ENCODE results near the gene SCARB1.
A peak's percentile ranks its signal among the peaks of the same experiment; 100 is the strongest.

Gene SCARB1

DNA sequence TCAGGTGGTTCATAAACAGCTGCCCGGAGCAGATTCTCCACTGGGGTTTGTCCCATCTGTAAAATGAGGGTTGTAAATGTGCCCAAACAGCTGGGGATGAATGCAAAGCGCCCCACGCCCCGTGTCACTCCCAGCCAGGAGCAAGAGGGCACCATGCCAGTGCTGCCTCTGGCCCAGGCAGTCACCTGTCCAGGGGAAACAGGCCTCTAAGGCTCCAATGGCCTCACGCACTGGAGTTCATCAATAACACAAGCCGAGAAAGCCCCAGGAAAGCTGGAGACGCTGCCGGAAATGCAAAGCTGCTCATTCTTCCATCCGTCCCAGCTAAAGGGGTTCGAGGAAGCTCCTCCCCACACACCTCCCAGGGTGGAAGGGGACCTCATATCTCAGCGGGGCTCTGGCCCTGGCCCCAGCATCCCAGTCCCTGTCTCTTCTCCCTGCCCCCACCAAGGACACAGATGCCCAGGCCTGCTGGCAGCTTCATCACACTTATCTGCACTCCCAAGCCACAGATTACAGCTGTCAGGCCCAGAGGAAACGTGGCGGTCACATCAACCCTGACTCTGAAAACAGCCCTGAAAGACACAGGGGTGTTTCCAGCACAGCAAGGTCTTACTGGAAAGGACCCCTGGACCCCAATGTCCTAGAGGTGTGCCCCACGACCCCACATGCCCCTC, 21.5 kb downstream of the SCARB1 start:
- no peak for DNase-seq (ENCODE audit: low spot score)

DNA sequence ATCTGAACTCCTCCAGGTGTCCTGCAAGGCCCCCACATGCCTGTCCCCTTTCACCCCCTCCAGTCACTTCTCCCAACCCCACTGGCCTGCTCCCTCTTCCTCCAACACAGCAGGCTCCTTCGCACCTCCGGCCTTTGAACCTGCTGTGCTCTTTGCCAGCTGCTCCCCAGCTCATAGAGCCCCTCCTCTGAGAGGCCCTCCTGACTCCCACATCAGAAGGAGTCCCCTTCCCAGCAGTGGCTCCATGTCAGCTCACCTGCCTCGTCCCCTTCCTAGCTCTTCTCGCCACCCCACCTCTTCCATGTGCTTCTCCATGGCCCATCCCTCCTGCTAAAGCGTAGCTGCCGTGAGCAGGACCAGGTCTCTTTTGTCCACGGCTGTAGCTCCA, 22.1 kb downstream of the SCARB1 start:
- no peak for DNase-seq (ENCODE audit: low spot score)

DNA sequence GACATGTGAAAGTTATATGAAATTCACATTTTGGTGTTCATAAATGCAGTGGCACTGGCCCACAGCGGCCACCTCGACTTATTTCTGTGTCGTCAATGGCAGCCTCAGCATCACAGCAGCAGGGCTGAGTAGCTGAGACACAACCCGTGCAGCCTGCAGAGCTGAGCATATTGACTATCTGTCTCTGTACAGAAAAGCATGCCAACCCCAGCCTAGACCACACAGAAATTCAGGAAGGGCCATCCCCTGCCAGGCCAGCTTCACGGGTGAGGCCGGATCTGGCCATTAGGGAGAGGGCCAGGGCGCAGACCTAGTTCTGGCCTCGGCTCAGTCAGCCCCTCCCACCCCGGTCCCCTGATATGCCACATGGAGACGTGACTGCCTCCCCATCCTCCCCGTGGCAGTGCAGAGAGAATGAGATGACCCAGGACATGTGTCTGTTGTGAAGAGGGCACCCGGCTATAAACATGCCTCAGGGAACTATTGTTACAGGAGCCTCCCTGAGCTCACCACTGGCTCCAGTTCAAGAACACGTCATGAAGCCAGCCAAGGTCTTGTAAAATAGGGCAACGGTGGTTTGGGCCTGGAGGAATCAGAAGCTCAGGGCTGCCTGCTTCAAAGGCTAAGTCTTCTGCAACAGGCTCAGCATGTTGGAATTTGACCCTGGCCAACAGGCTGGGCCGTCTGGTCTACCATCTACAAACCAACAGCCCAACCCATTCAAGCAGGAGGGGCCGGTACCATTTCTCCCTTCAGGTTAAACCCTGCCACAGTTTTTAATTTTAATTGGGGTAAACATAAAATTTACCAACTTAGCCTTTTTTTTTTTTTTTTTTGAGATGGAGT, 25.5 kb downstream of the SCARB1 start:
- peak; percentile 90 for DNase-seq (ENCODE audit: low spot score)

DNA sequence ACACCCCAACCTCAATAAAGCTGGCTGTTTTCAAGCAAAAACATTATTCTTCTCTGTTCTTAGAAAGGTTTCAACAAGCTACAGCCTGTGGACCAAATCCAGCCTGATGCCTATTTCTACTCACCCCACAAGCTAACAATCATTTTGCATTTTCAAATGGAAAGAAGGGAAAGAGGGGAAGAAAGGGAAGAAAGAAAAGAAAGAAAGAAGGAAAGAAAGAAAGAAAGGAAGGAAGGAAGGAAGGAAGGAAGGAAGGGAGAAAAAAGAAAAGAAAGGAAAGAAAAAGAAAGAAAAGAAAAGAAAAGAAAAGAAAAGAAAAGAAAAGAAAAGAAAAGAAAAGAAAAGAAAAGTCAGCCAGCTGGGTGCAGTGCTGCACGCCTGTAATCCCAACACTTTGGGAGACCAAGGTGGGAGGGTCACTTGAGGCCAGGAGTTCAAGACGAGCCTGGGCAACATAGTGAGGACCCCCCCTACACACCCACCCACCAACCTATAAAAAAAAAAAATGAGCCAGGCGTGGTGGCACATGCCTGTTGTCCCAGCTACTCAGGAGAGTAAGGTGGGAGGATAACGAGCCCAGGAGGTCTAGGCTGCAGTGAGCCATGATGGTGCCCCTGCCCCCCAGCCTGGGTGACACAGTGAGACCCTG, 26.3 kb downstream of the SCARB1 start:
- DNase-seq (ENCODE audit: low spot score): no peak

DNA sequence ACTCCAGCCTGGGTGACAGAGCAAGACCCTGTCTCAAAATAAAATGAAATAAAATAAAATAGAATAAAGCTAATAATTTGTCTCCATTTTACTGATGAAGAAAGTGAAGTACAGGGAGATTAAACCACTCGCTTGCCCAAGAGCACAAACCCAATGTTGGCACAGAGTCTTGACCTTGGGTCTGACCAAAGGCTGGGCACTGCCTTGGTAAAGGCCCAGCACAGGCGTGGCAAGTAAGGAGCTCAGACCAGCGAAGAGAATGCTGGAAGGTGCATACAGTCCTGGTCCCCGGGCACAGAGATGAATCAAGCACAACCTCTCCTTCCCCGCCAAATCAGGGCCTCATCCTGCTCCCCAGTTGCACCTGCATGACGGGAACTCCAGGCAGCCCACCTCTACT, 26.9 kb downstream of the SCARB1 start:
- DNase-seq (ENCODE audit: low spot score): no peak

DNA sequence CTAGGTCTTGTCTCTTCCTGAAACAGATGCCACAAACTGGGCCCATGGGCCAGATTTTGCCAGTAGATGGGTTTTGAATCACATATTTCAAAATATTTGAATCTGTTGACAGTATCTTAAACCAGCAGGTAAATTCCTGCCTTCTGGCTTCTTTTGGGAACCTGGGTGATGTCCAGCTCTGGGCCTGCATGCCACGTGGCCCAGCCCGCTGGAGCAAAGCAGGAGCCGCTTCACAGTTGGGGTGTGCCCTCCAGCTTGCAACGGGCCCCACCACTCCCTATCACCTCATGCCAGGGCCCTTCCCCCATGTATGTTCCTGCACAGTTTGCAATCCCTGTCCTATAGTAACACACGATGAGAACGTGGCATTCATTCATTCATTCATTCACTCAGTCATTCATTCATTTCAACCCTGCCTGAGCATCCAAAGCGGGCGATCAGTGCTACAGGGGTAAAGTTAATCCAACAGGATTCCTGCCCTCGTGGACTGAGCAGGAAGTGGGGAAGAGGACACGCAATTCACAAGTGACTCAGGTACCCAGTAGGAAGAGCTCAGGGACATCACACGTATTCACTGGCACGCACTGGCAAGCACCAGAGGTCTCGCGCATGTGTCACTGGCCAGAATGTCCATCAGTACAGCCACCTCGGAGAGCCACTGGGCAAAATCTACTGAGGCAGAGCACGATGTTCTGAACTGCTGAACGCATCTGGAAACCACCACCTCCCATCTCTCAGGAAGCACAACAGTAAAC, 27.8 kb downstream of the SCARB1 start:
- DNase-seq (ENCODE audit: low spot score): no peak

DNA sequence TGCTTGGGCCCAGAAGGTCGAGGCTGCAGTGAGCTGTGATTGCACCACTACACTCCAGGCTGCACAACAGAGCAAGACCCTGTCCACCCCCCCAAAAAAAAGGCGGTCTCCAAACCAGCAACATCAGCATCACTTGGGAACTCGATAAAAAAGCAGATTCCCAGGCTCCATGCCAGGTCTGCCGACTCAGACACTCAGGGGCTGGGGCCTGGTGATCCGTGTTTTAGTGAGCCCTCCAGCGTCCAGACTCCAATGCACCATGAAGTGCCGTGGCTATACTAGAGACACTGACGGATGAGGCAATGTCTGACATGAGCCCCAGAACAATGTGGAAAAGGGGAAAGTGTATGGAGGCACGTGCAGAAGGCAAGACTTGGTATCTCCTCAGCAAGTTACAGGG, 28.8 kb downstream of the SCARB1 start:
- DNase-seq (ENCODE audit: low spot score): no peak

DNA sequence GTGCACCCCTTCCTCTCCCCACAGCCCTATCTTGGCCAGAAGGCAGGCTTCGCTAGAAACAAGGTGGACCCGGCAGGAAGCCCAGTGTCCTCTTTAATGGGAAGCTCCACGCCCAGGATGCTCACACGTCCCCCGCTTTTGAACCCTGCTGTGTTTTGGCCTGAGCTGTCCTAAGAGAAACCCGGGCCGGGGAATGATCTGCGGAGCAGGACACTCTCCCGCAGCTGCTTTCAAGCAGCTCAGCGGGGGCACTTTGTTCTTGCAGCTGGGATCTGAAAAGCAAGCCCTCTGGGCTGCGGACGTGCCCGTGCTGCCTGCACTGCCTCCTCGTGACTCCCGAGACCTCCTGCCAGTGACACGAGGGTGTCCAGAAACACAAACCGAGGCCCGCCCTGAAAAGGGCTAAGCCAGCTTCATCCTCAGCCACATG, 30.0 kb downstream of the SCARB1 start:
- peak; percentile 55 for DNase-seq (ENCODE audit: low spot score)

DNA sequence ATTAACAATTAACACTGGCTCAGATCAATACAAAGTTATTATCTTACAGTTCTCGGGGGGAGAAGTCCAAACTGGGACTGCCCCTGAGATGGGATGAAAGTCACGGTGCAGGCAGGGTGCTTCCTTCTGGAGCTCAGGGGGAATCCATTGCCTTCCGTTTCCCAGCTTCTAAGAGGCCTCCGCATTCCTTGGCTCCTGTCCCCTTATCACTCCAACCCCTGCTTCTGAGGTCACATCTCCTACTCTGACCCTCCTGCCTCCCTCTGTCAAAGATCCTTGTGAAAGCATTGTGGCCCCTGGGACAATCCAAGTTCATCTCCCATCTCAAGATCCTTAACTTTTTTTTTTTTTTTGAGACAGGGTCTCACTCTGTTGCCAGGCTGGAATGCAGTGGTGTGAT, 30.8 kb downstream of the SCARB1 start:
- DNase-seq (ENCODE audit: low spot score): no peak

DNA sequence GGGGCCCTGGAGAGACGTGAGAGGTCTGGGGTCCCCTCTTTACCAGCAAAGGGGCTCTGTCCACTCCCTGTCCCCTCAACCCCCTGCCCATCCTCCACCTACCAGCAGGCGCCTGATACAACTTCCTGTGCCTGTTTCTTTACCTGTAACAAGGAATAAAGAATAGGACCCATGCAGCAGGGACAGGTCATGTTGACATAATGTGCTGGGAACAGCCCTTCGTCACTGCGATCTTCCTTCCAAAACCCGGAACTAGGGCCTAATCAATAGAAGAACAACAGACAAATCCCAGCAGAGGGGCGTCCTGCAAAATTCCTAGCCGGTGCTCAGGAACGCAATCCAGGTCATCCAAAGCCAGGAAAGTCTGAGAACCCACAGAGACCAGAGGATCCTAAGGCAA, 32.1 kb downstream of the SCARB1 start:
- DNase-seq (ENCODE audit: low spot score): no peak

DNA sequence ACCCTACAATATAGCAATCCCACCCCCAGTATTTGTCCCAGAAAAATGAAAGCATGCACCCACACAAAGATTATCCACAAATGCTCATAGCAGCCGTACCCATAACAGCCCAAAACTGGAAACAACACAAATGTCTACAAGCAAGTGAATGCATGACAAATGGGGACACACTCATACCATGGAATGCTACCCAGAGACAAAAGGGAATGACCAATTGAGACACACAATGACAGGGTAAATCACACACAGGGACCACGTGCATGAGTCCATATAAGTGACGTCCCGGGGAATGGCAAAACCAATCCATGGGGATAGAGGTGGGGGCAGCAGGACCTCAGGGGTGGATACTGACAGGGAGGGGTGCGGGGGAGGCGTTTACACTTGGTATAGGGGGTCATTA, 33.4 kb downstream of the SCARB1 start:
- DNase-seq (ENCODE audit: low spot score): no peak

DNA sequence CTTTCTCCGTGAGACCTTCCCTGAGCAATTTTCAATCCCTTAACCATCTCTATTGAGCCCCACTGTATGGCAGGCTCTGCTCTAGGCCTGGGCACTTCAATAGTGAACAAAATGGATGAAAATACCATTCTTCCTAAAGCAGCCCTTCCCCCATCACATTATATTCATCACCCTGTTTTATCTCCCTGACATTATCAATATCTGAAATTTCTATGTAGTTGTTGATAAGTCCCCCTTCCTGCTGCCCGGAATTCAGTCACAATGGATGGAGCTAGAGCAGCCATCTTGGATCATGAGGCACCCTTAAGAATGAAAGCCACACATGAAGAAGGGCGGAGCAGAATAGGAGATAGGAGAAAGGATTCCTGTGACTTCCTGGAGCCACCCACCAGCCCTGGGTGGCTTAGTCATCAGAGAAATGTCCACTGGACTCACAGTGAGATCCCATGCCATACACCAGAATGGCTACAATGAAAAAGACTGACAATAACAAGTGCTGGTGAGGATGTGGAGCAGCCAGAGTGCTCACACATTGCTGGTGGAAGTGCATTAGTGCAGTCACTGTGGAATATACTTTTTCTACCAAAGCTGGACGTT, 33.9 kb downstream of the SCARB1 start:
- no peak for DNase-seq (ENCODE audit: low spot score)

DNA sequence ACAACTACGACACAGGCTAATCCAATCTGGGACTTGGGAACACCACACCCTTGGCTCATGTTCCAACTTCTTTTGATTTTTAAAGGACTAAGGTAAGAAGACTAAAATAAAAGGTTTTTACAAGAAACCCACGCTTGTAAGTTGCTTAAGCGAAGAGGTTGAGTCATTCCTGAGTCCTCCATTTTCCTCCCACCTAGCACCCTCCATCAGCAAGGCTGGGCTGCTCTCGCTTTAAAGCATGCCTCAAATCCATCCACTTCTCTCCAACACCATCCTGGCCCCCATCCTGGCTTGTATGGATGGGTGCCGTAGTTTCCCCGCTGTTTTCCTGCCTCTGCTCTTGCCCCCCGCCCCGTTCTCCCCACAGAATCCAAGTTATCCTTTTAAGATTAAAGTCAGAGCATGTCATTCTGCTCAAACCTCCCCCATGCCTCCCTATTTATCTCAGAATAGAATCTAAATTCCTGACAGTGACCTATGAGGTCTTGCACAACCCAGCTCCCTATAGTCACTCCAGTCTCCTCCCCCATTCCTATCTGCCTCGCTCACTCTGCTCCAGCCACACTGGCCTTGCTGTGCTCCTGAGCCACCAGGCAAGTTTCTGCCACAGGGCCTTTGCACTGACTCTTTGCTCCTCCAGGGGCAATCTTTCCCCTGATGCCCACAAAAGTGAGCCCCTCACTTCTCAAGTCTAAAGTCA, 34.5 kb downstream of the SCARB1 start:
- no peak for DNase-seq (ENCODE audit: low spot score)

DNA sequence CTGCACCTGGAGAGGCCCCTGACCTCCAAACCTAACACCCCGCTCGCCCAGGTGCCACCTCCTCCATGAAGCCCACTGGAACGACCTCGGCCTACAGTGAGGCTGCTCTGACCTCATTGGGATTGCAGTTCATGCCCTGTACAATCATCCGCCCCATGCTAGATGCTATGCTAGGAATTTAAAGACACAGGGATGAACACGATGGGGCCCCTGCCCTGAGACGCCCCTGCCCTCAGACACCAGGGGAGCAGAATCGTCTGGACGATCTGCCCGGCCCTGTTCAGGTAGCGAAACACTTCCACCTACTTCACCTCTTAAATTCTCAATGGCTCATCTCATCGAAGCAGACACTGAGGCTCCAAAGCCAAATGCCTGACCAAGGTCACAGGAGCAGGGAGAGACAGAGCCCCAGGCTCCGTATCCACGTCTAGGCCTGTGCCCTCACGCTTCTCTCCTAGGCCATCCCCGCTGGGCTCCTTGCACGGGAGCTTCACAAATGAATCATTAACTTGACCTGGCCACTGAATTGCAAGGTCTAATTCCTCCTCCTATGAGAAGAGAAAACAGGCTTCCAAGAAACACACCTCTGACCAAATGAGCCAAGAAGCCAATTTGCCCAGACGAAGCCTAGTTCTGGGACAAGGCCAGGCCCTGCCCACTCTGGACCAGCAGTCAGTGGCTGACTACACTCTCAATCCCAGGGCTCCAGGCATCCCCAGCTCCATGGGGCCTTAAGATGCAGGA, 35.2 kb downstream of the SCARB1 start:
- DNase-seq (ENCODE audit: low spot score): no peak

DNA sequence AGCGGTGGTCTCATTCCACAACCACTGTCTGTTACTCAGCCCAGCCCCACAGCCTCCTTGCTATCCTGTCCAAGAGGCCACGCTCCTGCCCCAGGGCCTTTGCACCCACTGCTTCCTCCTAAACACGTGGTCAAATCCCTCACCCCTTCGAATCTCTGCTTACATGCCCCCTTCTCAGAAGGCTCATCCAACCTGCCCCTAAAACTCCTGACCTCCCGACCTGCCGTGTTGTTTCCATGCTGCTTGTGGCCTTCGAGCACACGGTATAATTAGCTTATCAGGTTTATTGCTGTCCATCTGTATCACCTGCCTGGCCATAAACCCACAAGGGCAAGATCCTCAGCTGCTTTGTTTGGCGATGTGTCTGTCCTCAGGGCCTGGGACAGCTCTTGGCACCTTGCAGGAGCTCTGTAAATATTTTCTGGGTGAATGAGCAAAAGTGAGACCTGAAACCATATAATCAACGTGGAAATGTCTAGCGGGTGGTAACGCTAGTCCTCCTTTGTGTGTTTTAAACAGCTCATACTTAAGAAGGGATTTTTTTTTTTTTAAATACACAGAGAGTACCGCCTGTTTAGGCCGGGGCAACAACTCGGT, 36.0 kb downstream of the SCARB1 start:
- no peak for DNase-seq (ENCODE audit: low spot score)

DNA sequence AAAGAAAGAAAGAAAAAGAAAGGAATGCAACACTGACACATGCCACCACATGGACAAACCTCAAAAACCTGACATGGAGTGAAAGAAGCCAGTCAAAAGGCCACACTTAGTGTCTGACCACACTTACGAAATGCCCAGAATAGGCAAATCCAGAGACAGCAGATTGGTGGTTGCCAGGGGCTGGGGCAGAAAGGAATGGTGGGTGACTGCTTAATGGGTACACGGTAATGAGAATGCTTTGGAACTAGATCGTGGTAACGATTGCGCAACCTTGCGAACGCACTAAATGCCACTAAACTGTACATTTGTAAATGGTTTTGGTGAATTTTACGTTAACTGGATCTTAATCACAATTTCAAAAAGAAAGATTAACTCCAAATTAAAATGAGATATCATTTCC, 39.5 kb downstream of the SCARB1 start:
- no peak for DNase-seq (ENCODE audit: low spot score)

DNA sequence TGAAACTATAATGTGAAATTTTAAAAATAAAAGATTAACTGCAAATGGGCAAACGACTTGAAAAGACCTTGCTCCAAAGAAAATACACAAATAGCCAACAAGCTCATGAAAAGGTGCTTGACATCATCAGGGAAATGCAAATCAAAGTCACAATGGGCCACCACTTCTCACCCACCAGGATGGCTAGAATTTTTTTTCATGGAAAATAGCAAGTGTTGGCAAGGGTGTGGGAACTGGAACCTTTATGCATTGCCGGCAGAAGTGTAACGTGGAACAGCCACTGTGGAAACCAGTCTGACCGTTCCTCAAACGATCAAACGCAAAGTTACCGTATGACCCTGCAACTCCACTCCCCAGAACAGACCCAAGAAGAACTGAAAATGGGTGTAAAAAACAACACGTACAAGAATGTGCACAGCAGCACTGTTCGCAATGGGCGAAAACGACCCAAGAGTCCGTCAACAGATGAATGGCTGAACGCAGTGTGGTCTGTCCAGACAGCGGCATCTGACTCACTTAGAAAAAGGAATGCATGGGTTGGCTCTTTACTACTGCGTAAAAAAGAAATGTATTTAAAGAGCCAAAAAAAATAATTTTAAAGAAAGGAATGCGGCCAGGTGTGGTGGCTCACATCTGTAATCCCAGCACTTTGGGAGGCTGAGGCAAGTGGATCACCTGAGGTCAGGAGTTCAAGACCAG, 40.2 kb downstream of the SCARB1 start:
- DNase-seq (ENCODE audit: low spot score): no peak

DNA sequence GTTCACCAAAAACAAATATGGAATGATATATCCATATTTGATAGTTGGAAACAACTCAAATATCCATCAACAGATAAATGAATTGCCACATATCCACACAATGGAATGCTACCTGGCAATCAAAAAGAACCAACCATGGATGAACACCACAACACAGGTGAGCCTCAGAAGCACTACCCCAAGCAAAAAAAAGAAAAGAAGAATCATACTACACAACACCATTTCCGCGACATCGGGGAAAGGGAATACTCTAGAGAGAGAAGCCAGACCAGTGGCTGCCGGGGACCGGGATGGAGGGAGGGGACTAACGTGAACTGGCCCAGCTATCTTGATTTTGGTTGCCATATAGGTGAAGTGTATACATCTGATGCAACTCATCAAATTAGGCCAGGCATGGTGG, 41.4 kb downstream of the SCARB1 start:
- no peak for DNase-seq (ENCODE audit: low spot score)
